Measurements from ENCODE around the gene GALK2.
A peak's percentile ranks its signal among the peaks of the same experiment; 100 is the strongest.

Gene GALK2

DNA sequence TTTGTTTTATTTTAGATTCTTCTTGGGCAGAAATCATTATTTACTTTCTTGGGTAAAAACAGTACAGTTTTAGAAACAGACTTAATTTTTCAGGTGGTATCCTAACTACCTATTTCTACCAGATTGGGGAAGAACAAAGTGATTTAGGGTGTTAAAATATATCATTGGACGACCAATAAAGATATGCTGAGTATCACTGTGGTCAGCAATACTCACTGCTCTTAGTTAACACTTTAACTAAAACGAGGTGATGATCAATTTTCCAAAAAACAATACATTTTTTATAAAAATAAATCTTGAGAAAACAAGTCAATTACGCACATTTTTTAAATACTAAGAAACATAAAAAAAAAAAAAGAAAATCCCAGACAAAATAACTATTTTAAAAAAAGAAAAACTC lies 18.2 kb upstream of the GALK2 start:
- Histone ChIP-seq H3K4me3 (ENCODE audit: low read depth, low read length) (no peak overlapping the region), H3K9me3 (ENCODE audit: control insufficient read depth, insufficient read depth, low read depth, low read length) (no peaks in the 10 kb centered on the region), H3K4me1 (ENCODE audit: control insufficient read depth, insufficient read depth, low read length) (peaks cover 2% of the 10 kb centered on the region; the same call in 1 of the 2 replicates), H3K27ac (ENCODE audit: extremely low read depth, low read depth, low read length) (no peak overlapping the region), H3K36me3 (ENCODE audit: control insufficient read depth in 2 of 2, insufficient read depth in 1 of 2, low read length in 2 of 2) (peaks cover 0 to 4% of the 10 kb centered on the region in 2 experiments; a peak in 1 of 3 replicates)
- POLR2A ChIA-PET = no interaction called here
- CTCF ChIA-PET = interaction anchor here (0.7 kb wide), 2 partner anchors 55 to 274 kb away, joined by 4 to 5 read pairs; no protein-coding TSS in a partner anchor
- no peak for TF ChIP-seq ZNF548 (tag by site-specific recombination; IDR thresholded peaks at IDR 0.05)
- TF ChIP-seq, protein P1, sequence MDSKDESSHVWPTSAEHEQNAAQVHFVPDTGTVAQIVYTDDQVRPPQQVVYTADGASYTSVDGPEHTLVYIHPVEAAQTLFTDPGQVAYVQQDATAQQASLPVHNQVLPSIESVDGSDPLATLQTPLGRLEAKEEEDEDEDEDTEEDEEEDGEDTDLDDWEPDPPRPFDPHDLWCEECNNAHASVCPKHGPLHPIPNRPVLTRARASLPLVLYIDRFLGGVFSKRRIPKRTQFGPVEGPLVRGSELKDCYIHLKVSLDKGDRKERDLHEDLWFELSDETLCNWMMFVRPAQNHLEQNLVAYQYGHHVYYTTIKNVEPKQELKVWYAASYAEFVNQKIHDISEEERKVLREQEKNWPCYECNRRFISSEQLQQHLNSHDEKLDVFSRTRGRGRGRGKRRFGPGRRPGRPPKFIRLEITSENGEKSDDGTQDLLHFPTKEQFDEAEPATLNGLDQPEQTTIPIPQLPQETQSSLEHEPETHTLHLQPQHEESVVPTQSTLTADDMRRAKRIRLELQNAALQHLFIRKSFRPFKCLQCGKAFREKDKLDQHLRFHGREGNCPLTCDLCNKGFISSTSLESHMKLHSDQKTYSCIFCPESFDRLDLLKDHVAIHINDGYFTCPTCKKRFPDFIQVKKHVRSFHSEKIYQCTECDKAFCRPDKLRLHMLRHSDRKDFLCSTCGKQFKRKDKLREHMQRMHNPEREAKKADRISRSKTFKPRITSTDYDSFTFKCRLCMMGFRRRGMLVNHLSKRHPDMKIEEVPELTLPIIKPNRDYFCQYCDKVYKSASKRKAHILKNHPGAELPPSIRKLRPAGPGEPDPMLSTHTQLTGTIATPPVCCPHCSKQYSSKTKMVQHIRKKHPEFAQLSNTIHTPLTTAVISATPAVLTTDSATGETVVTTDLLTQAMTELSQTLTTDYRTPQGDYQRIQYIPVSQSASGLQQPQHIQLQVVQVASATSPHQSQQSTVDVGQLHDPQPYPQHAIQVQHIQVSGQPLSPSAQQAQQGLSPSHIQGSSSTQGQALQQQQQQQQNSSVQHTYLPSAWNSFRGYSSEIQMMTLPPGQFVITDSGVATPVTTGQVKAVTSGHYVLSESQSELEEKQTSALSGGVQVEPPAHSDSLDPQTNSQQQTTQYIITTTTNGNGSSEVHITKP (tag by site-specific recombination; IDR thresholded peaks at IDR 0.05) = no peak
- no peak for TF ChIP-seq MZF1 (tag by site-specific recombination; IDR thresholded peaks at IDR 0.05; ENCODE audit: borderline replicate concordance)
- no peak for TF ChIP-seq ZNF23 (tag by site-specific recombination; IDR thresholded peaks at IDR 0.05; ENCODE audit: borderline replicate concordance)
- no peak for TF ChIP-seq ZNF692 (tag by site-specific recombination; IDR thresholded peaks at IDR 0.05)
- TF ChIP-seq REPIN1 (tag by site-specific recombination; IDR thresholded peaks at IDR 0.05; ENCODE audit: low read depth) = no peak
- no peak for TF ChIP-seq ZNF274 (IDR thresholded peaks at IDR 0.05; ENCODE audit: low read length)
- TF ChIP-seq ZNF274 (tag by site-specific recombination; IDR thresholded peaks at IDR 0.05; ENCODE audit: borderline replicate concordance) = no peak
- TF ChIP-seq ZNF155 (tag by site-specific recombination; IDR thresholded peaks at IDR 0.05) = no peak
- no peak for TF ChIP-seq ZNF37A (tag by site-specific recombination; IDR thresholded peaks at IDR 0.05)
- TF ChIP-seq ZNF660 (tag by site-specific recombination; IDR thresholded peaks at IDR 0.05) = no peak
- TF ChIP-seq ZNF132 (tag by site-specific recombination; IDR thresholded peaks at IDR 0.05; ENCODE audit: borderline replicate concordance) = no peak
- no peak for TF ChIP-seq TCF7L2 (IDR thresholded peaks at IDR 0.05; ENCODE audit: borderline replicate concordance, low read depth, low read length)
- TF ChIP-seq, protein P2, sequence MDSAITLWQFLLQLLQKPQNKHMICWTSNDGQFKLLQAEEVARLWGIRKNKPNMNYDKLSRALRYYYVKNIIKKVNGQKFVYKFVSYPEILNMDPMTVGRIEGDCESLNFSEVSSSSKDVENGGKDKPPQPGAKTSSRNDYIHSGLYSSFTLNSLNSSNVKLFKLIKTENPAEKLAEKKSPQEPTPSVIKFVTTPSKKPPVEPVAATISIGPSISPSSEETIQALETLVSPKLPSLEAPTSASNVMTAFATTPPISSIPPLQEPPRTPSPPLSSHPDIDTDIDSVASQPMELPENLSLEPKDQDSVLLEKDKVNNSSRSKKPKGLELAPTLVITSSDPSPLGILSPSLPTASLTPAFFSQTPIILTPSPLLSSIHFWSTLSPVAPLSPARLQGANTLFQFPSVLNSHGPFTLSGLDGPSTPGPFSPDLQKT (IDR thresholded peaks at IDR 0.05; ENCODE audit: borderline replicate concordance, low read depth, low read length) = no peak
- TF ChIP-seq ZNF184 (tag by site-specific recombination; IDR thresholded peaks at IDR 0.05) = no peak
- TF ChIP-seq, protein P3, sequence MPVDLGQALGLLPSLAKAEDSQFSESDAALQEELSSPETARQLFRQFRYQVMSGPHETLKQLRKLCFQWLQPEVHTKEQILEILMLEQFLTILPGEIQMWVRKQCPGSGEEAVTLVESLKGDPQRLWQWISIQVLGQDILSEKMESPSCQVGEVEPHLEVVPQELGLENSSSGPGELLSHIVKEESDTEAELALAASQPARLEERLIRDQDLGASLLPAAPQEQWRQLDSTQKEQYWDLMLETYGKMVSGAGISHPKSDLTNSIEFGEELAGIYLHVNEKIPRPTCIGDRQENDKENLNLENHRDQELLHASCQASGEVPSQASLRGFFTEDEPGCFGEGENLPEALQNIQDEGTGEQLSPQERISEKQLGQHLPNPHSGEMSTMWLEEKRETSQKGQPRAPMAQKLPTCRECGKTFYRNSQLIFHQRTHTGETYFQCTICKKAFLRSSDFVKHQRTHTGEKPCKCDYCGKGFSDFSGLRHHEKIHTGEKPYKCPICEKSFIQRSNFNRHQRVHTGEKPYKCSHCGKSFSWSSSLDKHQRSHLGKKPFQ (tag by site-specific recombination; IDR thresholded peaks at IDR 0.05) = no peak

DNA sequence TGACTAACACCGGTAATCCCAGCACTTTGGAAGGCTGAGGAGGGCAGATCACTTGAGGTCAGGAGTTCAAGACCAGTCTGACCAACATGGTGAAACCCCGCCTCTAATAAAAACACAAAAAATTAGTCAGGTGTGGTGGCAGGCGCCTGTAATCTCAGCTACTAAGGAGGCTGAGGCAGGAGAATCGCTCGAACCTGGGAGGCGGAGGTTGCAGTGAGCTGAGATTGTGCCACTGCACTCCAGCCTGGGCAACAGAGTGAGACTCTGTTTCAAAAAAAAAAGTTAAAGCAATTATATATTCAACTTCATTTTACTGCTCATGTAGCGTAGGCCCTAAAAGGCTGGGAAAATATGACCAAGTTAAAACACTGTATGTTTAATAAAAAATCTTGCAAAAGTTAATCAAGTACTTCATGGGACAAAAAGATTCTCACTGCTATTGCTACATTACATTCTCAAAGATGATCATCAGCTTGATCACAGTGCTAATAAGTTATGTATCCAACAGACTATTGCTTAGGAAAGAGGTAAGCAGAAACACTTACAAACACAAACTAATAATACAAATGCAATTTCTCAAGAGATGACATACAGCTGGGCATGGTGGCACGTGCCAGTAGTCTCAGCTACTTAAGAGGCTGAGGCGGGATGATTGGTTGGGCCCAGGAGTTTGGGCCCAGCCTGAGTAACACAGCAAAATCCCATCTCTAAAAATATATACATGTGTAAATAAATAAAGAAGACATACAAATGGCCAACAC lies 17.3 kb upstream of the GALK2 start:
- peak; percentile 55 for TF ChIP-seq OSR2 (tag by site-specific recombination; IDR thresholded peaks at IDR 0.05)
- no peak for TF ChIP-seq ZSCAN30 (tag by site-specific recombination; IDR thresholded peaks at IDR 0.05)
- TF ChIP-seq REPIN1 (tag by site-specific recombination; IDR thresholded peaks at IDR 0.05; ENCODE audit: low read depth) = no peak
- TF ChIP-seq ZNF121 (tag by site-specific recombination; IDR thresholded peaks at IDR 0.05) = 0 out of 2 replicates have a peak, but pooled peaks have one; percentile 27
- TF ChIP-seq GLI2 (tag by site-specific recombination; IDR thresholded peaks at IDR 0.05; ENCODE audit: borderline replicate concordance, low read depth) = no peak
- H3K4me3 ChIP-seq (ENCODE audit: low read depth, low read length) = no peak overlapping the region
- peaks cover 4% of the 10 kb centered on the region; the same call in 1 of the 2 replicates for H3K4me1 ChIP-seq (ENCODE audit: control insufficient read depth, insufficient read depth, low read length)
- ChIA-PET POLR2A (no interaction called here), CTCF (interaction anchor here (0.6 kb wide), 1 partner anchor 805 kb away, joined by 3 read pairs; no protein-coding TSS in a partner anchor)
- no peak overlapping the region for H3K27ac ChIP-seq (ENCODE audit: extremely low read depth, low read depth, low read length)
- H3K9me3 ChIP-seq (ENCODE audit: control insufficient read depth, insufficient read depth, low read depth, low read length) = no peaks in the 10 kb centered on the region
- H3K36me3 ChIP-seq (ENCODE audit: control insufficient read depth in 2 of 2, insufficient read depth in 1 of 2, low read length in 2 of 2) = peaks cover 0 to 4% of the 10 kb centered on the region in 2 experiments; a peak in 1 of 3 replicates

All from HEK293 (cell line).